H9 (cell line): ENCODE data around the gene BHLHA15. TPM values are rescaled to one million over a fixed set of nuclear protein-coding genes. Genes with fewer than 3 reads are reported as not detected.

Experiments used
- DNase-seq: peaks from one replicate; pipeline ENCODE4 v3.0.0-alpha.2; 2017
- H2AFZ ChIP-seq: one replicate; pipeline ENCODE4 v1.6.1; 2013; ENCODE audit warnings: mild to moderate bottlenecking, low read length, control low read depth, moderate library complexity
- H2AK5ac ChIP-seq: 2 replicates; pipeline ENCODE4 v1.6.1; 2013; ENCODE audit warnings: low read length, control low read depth, mixed read lengths; ENCODE audit not compliant: insufficient read length
- H2BK120ac ChIP-seq: one replicate; pipeline ENCODE4 v1.6.1; 2013; ENCODE audit warnings: low read depth, mild to moderate bottlenecking, low read length, control low read depth, inconsistent platforms; ENCODE audit not compliant: poor library complexity, severe bottlenecking
- H2BK12ac ChIP-seq: 2 replicates; pipeline ENCODE4 v1.6.1; 2013; ENCODE audit warnings: low read length, control low read depth, mixed read lengths, low read depth; ENCODE audit not compliant: insufficient read length
- H2BK15ac ChIP-seq: 2 replicates; pipeline ENCODE4 v1.6.1; 2013; ENCODE audit warnings: low read depth, low read length, control low read depth
- H2BK20ac ChIP-seq: one replicate; pipeline ENCODE4 v1.6.1; 2013; ENCODE audit warnings: low read depth, mild to moderate bottlenecking, low read length, control low read depth, inconsistent platforms; ENCODE audit not compliant: poor library complexity, severe bottlenecking
- H2BK5ac ChIP-seq: 2 replicates; pipeline ENCODE4 v1.6.1; 2013; ENCODE audit warnings: low read length, control low read depth, mixed read lengths; ENCODE audit not compliant: insufficient read length
- H3K14ac ChIP-seq: 2 replicates; pipeline ENCODE4 v1.6.1; 2013; ENCODE audit warnings: low read length, control low read depth; ENCODE audit not compliant: insufficient read depth
- H3K18ac ChIP-seq: 2 replicates; pipeline ENCODE4 v1.6.1; 2013; ENCODE audit warnings: low read depth, mild to moderate bottlenecking, mixed read lengths, low read length, control low read depth; ENCODE audit not compliant: insufficient read length
- H3K23ac ChIP-seq: 2 replicates; pipeline ENCODE4 v1.6.1; 2013; ENCODE audit warnings: low read length, control low read depth, mixed read lengths, low read depth; ENCODE audit not compliant: insufficient read length
- H3K23me2 ChIP-seq: 2 replicates; pipeline ENCODE4 v1.6.1; 2013; ENCODE audit warnings: low read depth, mild to moderate bottlenecking, mixed read lengths, low read length, control low read depth; ENCODE audit not compliant: insufficient read length, poor library complexity, severe bottlenecking
- H3K27ac ChIP-seq: 2 replicates; pipeline ENCODE4 v1.5.1; 2013; ENCODE audit warnings: low read length, control low read depth, mixed read lengths, low read depth; ENCODE audit not compliant: insufficient read length
- H3K27me3 ChIP-seq: 2 replicates; pipeline ENCODE4 v1.6.1; 2013; ENCODE audit warnings: low read length, control low read depth, inconsistent platforms; ENCODE audit not compliant: insufficient read depth
- H3K4ac ChIP-seq: 2 replicates; pipeline ENCODE4 v1.6.1; 2013; ENCODE audit warnings: low read depth, mild to moderate bottlenecking, control low read depth, inconsistent platforms, low read length, moderate library complexity
- H3K4me1 ChIP-seq: 2 replicates; pipeline ENCODE4 v1.6.1; 2013; ENCODE audit warnings: low read length, control low read depth, inconsistent platforms; ENCODE audit not compliant: insufficient read depth
- H3K4me2 ChIP-seq: 2 replicates; pipeline ENCODE4 v1.6.1; 2013; ENCODE audit warnings: low read length, control low read depth, mixed read lengths; ENCODE audit not compliant: insufficient read length, insufficient read depth
- H3K56ac ChIP-seq: 2 replicates; pipeline ENCODE4 v1.6.1; 2013; ENCODE audit warnings: low read depth, mild to moderate bottlenecking, mixed read lengths, low read length, control low read depth; ENCODE audit not compliant: insufficient read length
- H3K79me1 ChIP-seq: 2 replicates; pipeline ENCODE4 v1.6.1; 2013; ENCODE audit warnings: low read depth, mild to moderate bottlenecking, moderate library complexity, low read length, control low read depth, inconsistent platforms; ENCODE audit not compliant: insufficient read depth, poor library complexity, severe bottlenecking
- H3K79me2 ChIP-seq: 2 replicates; pipeline ENCODE4 v1.6.1; 2013; ENCODE audit warnings: low read length, control low read depth, inconsistent platforms; ENCODE audit not compliant: insufficient read depth
- H3K9ac ChIP-seq: 2 replicates; pipeline ENCODE4 v1.6.1; 2013; ENCODE audit warnings: low read length, control low read depth, mixed read lengths; ENCODE audit not compliant: insufficient read length; ENCODE audit errors: extremely low read depth
- H3K9me3 ChIP-seq: one replicate; pipeline ENCODE4 v1.6.1; 2013; ENCODE audit warnings: low read depth, low read length, inconsistent platforms; ENCODE audit not compliant: control insufficient read depth
- H3T11ph ChIP-seq: one replicate; pipeline ENCODE4 v1.6.1; 2013; ENCODE audit warnings: mild to moderate bottlenecking, low read length, control low read depth, inconsistent platforms
- H4K20me1 ChIP-seq: one replicate; pipeline ENCODE4 v1.6.1; 2013; ENCODE audit not compliant: control insufficient read depth, insufficient read length, insufficient read depth
- H4K5ac ChIP-seq: 2 replicates; pipeline ENCODE4 v1.6.1; 2013; ENCODE audit warnings: low read depth, mild to moderate bottlenecking, mixed read lengths, low read length, control low read depth; ENCODE audit not compliant: insufficient read length
- H4K8ac ChIP-seq: replicated peaks from 2 replicates; pipeline ENCODE4 v1.6.1; 2013; ENCODE audit warnings: low read length, control low read depth, mixed read lengths, low read depth; ENCODE audit not compliant: insufficient read length
- H4K91ac ChIP-seq: 2 replicates; pipeline ENCODE4 v1.6.1; 2013; ENCODE audit warnings: low read depth, mild to moderate bottlenecking, moderate library complexity, mixed read lengths, low read length, control low read depth; ENCODE audit not compliant: insufficient read length
- H3K27ac Mint-ChIP-seq, 3 experiments: 2 replicates in 2 of 3; 3 replicates in 1 of 3; pipeline ENCODE4 v1.8.0; 2020 to 2021; ENCODE audit warnings: mixed read lengths in 3 of 3, mild to moderate bottlenecking in 1 of 3, moderate library complexity in 1 of 3
- H3K27me3 Mint-ChIP-seq: 2 replicates; pipeline ENCODE4 v1.8.0; 2021; ENCODE audit warnings: low read depth, mild to moderate bottlenecking, moderate library complexity, mixed read lengths
- H3K36me3 Mint-ChIP-seq, 3 experiments: 2 replicates in 2 of 3; 3 replicates in 1 of 3; pipeline ENCODE4 v1.8.0; 2020 to 2021; ENCODE audit warnings: low read depth in 3 of 3, mixed read lengths in 3 of 3; ENCODE audit not compliant: insufficient read depth in 1 of 3
- H3K4me1 Mint-ChIP-seq, 2 experiments: 2 replicates each; pipeline ENCODE4 v1.8.0; 2020; ENCODE audit warnings: mixed read lengths in 2 of 2
- H3K4me3 Mint-ChIP-seq, 2 experiments: 2 replicates in 1 of 2; 3 replicates in 1 of 2; pipeline ENCODE4 v1.8.0; 2020 to 2021; ENCODE audit warnings: mild to moderate bottlenecking in 2 of 2, mixed read lengths in 2 of 2, moderate library complexity in 1 of 2
- H3K9me3 Mint-ChIP-seq, 2 experiments: 2 replicates in 1 of 2; 3 replicates in 1 of 2; pipeline ENCODE4 v1.8.0; 2020; ENCODE audit warnings: mild to moderate bottlenecking in 2 of 2, mixed read lengths in 2 of 2, moderate library complexity in 1 of 2
- WGBS: extraction: QIAGEN DNeasy Blood & Tissue Kit; methylation state at CpG from one replicate; pipeline ENCODE4 v1.1.7; 2013; ENCODE audit warnings: missing lambda C conversion rate, low lambda C conversion rate, mixed read lengths; ENCODE audit not compliant: insufficient read length; ENCODE audit errors: extremely low coverage; 5-methylcytosine and 5-hydroxymethylcytosine counted together
- total RNA-seq: library from RNA; stranded (reverse); gene quantifications from 2 replicates; pipeline ENCODE4 v1.2.1, GENCODE V29; 2021
- TF ChIP-seq, protein P1 (sequence below): fragments of 200-600 bp; sonication (generic); conservative IDR thresholded peaks from 3 replicates; pipeline ENCODE4 v1.8.0; 2021; ENCODE audit warnings: antibody characterized with exemption, mild to moderate bottlenecking

Gene BHLHA15
- total RNA-seq, 1 experiment from 2014 or later: 1.4 TPM

DNA sequence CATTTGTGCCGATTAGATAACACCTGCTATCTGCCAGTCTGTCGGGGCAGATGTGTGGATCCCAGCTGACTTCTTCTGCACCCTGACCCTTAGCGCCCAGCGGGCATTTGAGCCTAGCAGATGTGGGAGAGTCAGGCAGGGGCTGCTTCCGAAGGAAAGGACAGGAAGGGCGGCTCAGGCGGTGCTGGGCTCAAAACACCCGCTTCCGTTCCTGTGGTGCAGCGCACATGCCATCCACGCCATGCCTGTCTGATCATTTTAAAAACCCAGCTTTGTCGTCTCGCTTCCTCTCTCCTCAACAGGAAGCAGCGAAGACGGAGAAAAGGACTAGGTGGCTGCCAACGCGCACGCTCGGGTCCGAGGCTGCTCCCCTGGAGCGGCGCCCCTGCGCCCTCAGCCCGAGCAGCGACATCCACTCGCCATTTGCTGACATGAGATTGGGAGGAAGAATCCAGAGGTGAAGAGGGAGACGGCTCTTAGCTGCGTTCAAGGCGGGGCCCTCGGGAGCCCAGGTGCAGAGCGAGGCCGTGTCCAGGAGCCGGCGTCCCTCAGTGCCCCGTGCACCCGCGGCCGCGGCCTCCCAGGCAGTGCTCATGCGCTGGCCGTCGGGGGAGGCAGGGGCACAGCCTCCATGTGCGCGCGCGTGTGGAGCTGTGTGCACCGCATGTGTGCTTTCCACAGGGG lies 5.9 kb upstream of the BHLHA15 start:
- Histone ChIP-seq H3K4me1 (no peaks in the 10 kb centered on the region), H4K20me1 (no peaks in the 10 kb centered on the region), H4K91ac (no peak overlapping the region), H2BK20ac (no peak overlapping the region), H2BK15ac (no peak overlapping the region), H3K56ac (no peak overlapping the region), H2BK12ac (no peak overlapping the region), H3K23me2 (no peaks in the 10 kb centered on the region), H3K18ac (no peak overlapping the region), H4K8ac (no peak overlapping the region), H2AK5ac (no peak overlapping the region), H3K27ac (no peak overlapping the region), H3K4me2 (no peak overlapping the region), H3K23ac (no peak overlapping the region), H3K9ac (no peak overlapping the region), H3K79me2 (0 out of 2 replicates have a peak, but pooled peaks cover 2% of the 10 kb centered on the region), H2BK5ac (no peak overlapping the region), H3K79me1 (no peaks in the 10 kb centered on the region), H4K5ac (no peak overlapping the region), H3T11ph (no peak overlapping the region), H3K4ac (no peak overlapping the region), H3K9me3 (no peaks in the 10 kb centered on the region), H2BK120ac (no peak overlapping the region), H3K27me3 (no peaks in the 10 kb centered on the region), H2AFZ (no peak overlapping the region), H3K14ac (no peak overlapping the region)
- TF ChIP-seq, protein P1, sequence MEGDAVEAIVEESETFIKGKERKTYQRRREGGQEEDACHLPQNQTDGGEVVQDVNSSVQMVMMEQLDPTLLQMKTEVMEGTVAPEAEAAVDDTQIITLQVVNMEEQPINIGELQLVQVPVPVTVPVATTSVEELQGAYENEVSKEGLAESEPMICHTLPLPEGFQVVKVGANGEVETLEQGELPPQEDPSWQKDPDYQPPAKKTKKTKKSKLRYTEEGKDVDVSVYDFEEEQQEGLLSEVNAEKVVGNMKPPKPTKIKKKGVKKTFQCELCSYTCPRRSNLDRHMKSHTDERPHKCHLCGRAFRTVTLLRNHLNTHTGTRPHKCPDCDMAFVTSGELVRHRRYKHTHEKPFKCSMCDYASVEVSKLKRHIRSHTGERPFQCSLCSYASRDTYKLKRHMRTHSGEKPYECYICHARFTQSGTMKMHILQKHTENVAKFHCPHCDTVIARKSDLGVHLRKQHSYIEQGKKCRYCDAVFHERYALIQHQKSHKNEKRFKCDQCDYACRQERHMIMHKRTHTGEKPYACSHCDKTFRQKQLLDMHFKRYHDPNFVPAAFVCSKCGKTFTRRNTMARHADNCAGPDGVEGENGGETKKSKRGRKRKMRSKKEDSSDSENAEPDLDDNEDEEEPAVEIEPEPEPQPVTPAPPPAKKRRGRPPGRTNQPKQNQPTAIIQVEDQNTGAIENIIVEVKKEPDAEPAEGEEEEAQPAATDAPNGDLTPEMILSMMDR: no peak
- H3K36me3 Mint-ChIP-seq: peaks cover 12 to 30% (median 30%) of the 10 kb centered on the region in 3 experiments; a peak in 6 of 7 replicates
- H3K27me3 Mint-ChIP-seq: no peaks in the 10 kb centered on the region
- H3K4me1 Mint-ChIP-seq: 0 out of 4 replicates have a peak, but pooled peaks cover 0 to 4% of the 10 kb centered on the region in 2 experiments
- H3K4me3 Mint-ChIP-seq: no peak overlapping the region
- DNase-seq: no peak
- no peaks in the 10 kb centered on the region for H3K9me3 Mint-ChIP-seq
- no CpG with 5 or more reads among the region's 47 CpGs for WGBS
- no peak overlapping the region for H3K27ac Mint-ChIP-seq
